Measurements from ENCODE around the gene EDA. TPM values are rescaled to one million over a fixed set of nuclear protein-coding genes. Genes with fewer than 3 reads are reported as not detected.

EDA gene
- total RNA-seq, 1 donor, result 0.09 TPM

DNA sequence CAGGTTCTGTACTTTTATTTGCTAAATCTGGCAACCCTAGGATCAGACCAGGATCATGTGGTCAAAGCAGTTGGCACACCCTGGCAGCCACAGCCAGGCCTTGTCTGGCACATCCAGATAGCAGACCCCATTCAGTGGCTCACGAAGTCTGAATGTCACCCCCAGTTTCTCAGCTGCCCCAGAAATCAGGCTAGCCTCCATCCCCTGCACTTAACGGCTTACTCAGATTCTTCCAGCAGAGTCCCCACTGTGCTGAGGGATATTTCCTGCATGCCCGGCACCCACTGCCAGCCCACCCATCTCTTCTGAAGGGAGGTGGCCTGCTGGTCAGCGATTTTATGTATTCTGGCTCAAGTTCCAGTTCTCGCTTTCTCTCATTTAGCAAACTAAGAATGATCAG, 438.5 kb downstream of the EDA start:
- no peak overlapping the region for H3K4me3 ChIP-seq (ENCODE audit: low read depth, low read length)
- DNase-seq (ENCODE audit: low read depth), result no peak
- TF ChIP-seq, protein P1, sequence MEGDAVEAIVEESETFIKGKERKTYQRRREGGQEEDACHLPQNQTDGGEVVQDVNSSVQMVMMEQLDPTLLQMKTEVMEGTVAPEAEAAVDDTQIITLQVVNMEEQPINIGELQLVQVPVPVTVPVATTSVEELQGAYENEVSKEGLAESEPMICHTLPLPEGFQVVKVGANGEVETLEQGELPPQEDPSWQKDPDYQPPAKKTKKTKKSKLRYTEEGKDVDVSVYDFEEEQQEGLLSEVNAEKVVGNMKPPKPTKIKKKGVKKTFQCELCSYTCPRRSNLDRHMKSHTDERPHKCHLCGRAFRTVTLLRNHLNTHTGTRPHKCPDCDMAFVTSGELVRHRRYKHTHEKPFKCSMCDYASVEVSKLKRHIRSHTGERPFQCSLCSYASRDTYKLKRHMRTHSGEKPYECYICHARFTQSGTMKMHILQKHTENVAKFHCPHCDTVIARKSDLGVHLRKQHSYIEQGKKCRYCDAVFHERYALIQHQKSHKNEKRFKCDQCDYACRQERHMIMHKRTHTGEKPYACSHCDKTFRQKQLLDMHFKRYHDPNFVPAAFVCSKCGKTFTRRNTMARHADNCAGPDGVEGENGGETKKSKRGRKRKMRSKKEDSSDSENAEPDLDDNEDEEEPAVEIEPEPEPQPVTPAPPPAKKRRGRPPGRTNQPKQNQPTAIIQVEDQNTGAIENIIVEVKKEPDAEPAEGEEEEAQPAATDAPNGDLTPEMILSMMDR (IDR thresholded peaks at IDR 0.05; ENCODE audit: insufficient read depth, low read length), result no peak

DNA sequence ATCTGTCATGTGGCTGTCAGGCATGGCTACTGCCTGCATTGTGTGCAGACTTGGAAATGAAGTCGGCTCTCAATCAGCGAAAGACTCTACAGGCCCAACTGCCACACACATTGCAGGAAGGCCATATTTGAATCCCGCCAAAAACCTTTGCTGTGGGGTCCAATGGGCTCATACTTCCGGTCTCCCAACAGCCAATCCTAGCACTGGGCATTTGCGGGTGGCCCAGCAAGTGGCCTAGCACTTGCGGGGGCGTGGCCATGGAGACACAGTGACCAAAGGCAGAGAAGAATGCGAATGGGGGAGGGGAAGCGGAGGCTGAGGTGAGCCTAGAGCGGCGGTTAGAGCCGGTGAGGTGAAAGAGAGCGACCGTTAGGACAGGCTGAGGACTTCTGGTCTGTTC, 446.2 kb downstream of the EDA start, which contains the start of gene OTUD6A:
OTUD6A (plus strand) TSS at position 382 of the 400 bp plus-strand sequence. CDS start 68 bp downstream, outside the sequence.
- no peak for DNase-seq (ENCODE audit: low read depth)
- TF ChIP-seq, protein P1 (IDR thresholded peaks at IDR 0.05; ENCODE audit: insufficient read depth, low read length), result no peak
- no peak within 1 kb of the TSS for H3K4me3 ChIP-seq (ENCODE audit: low read depth, low read length)

DNA sequence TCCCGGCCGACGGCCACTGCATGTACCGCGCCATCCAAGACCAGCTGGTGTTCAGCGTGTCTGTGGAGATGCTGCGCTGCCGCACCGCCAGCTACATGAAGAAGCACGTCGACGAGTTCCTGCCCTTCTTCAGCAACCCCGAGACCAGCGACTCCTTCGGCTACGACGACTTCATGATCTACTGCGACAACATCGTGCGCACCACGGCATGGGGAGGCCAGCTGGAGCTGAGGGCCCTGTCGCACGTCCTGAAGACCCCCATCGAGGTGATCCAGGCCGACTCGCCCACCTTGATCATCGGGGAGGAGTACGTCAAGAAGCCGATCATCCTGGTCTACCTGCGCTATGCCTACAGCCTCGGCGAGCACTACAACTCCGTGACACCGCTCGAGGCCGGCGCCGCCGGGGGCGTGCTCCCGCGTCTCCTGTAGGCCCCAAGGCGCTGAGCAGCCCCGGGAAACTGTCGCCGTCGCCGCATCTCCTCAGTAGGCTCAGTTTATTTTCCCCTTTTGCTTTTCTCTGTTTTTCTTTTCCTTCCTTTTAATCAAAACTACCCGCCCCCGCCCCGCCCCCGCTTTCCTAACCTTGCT, 447.1 kb downstream of the EDA start:
- TF ChIP-seq, protein P1 (IDR thresholded peaks at IDR 0.05; ENCODE audit: insufficient read depth, low read length), result no peak
- H3K4me3 ChIP-seq (ENCODE audit: low read depth, low read length), result no peak overlapping the region
- DNase-seq (ENCODE audit: low read depth), result no peak

DNA sequence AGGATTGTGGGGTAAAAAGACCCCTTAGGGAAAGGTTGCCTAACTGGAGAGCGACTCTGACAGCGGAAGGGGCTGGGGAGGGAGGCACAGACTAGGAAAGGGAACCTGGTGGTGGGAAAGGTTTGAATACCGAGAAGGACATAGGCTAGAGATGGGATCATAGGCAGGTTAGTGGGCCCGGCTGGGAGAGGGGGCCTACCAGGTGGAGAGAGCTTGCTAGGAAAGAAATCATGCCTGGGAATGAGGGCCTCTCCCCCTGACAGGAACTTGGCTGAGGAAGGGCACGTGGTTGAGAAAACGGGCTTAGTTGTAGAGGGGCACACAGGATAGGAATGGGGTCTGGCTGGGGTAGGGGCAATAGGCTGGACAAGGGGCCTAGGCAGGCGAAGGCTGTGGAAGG, 450.7 kb downstream of the EDA start:
- no peak for DNase-seq (ENCODE audit: low read depth)
- H3K4me3 ChIP-seq (ENCODE audit: low read depth, low read length), result no peak overlapping the region
- TF ChIP-seq, protein P1 (IDR thresholded peaks at IDR 0.05; ENCODE audit: insufficient read depth, low read length), result no peak

DNA sequence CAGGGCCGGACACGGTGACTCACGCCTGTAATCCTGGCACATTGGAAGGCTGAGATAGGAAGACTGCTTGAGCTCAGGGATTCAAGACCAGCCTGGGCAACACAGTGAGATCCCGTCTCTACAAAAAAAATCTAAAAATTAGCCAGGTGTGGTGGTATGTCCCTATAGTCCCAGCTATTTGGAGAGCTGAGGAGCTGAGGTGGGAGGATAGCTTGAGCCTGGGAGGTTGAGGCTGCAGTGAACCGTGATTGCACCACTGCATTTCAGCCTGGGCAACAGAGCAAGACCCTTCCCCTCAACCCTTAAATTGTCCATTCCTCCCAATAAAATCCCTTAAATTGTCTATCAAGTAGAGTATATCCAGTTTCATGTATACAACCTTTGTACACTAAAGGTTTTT, 463.4 kb downstream of the EDA start:
- H3K4me3 ChIP-seq (ENCODE audit: low read depth, low read length), result no peak overlapping the region
- TF ChIP-seq, protein P1 (IDR thresholded peaks at IDR 0.05; ENCODE audit: insufficient read depth, low read length), result no peak
- DNase-seq (ENCODE audit: low read depth), result no peak

DNA sequence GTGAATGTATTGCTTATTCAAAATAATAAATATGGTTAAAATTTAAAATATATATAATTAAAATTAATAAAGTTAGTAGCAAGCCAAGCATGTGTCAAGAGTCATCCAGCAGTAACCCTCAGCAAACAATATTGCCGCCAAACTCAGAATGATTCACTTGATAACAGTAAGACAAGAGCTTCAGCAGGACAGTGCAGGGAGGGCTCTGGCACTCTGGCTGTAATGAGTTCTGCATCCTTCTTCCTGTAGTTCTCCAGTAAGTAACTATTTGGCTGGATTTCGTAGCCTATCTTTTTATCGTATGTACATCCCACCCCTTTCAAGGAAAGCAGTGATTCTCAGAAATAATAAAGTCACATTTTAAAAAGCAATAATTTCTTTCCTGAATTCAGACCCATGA, 464.0 kb downstream of the EDA start:
- TF ChIP-seq, protein P1 (IDR thresholded peaks at IDR 0.05; ENCODE audit: insufficient read depth, low read length), result no peak
- H3K4me3 ChIP-seq (ENCODE audit: low read depth, low read length), result no peak overlapping the region
- peak; percentile 33 for DNase-seq (ENCODE audit: low read depth)

DNA sequence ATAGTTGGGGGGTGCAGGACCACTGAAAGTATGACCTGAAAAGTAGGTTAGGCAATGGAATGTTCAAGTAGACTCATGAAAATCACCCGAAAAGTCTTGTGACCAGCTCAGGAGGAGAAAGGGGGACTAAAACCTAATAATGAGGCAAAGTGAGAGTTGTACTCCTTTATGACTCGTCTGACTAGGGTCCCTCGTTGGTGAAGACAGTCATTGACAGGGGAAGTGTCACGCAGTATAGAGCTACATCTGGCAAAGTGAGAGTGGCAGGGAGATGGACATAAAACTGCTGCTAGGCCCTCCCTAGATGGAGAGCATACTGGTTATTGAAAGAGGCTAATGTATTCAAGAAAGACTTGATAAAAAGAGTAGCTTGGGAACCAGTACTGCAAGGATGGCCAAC, 466.8 kb downstream of the EDA start:
- H3K4me3 ChIP-seq (ENCODE audit: low read depth, low read length), result no peak overlapping the region
- TF ChIP-seq, protein P1 (IDR thresholded peaks at IDR 0.05; ENCODE audit: insufficient read depth, low read length), result no peak
- no peak for DNase-seq (ENCODE audit: low read depth)
